ENCODE data around the gene FGF18.

GRCh38 chr5:171433352-171433698, 13.9 kb downstream of the FGF18 start:
- TF ChIP-seq CTCF (IDR thresholded peaks at IDR 0.05) (no peak), POLR2A (IDR thresholded peaks at IDR 0.05) (no peak), POLR2AphosphoS5 (IDR thresholded peaks at IDR 0.05) (no peak)
